NB4 (cell line): Measurements from ENCODE around the gene OTUD7B.
A peak's percentile ranks its signal among the peaks of the same experiment; 100 is the strongest.

Source experiments
- CTCF ChIP-seq: IDR thresholded peaks from one replicate; pipeline ENCODE4 v1.5.1; 2012; ENCODE audit warnings: low read depth, low read length
- MAX ChIP-seq: IDR thresholded peaks from 2 replicates; pipeline ENCODE4 v1.6.1; 2011; ENCODE audit warnings: low read depth, low read length
- MYC ChIP-seq: IDR thresholded peaks from 2 replicates; pipeline ENCODE4 v1.6.1; 2011; ENCODE audit warnings: low read depth, low read length
- POLR2A ChIP-seq: IDR thresholded peaks from 2 replicates; pipeline ENCODE4 v1.6.1; 2011; ENCODE audit warnings: mild to moderate bottlenecking; ENCODE audit not compliant: insufficient read length; ENCODE audit errors: extremely low read depth

- TF ChIP-seq CTCF: no peak
- TF ChIP-seq POLR2A: no peak
- TF ChIP-seq MAX: peak; percentile 83
- peak; percentile 55; the same call in 1 of the 2 replicates for TF ChIP-seq MYC
Observed at GRCh38 chr1:150053926-150054325, 43.4 kb upstream of the OTUD7B start.
